HepG2 (cell line): ENCODE results near the gene AXIN2. TPM values are rescaled to one million over a fixed set of nuclear protein-coding genes. Genes with fewer than 3 reads are reported as not detected.
A peak's percentile ranks its signal among the peaks of the same experiment; 100 is the strongest.

Source experiments
- ATAC-seq: fragments of 200-7000 bp; cut with Tn5 transposase; 3 replicates; pipeline ENCODE4 v1.9.1; 2020; ENCODE audit warnings: mild to moderate bottlenecking, moderate library complexity
- BruUV-seq: library from RNA; stranded (reverse); fragments of 400-500 nt; replicated peaks from 2 replicates; lab custom pipeline; 2021; lab: Mats Ljungman, UMichigan
- CTCF ChIA-PET: fragments of 300-600 bp; formaldehyde crosslinking; extraction: SDS; loops from one replicate; lab custom pipeline; 2021; ENCODE audit warnings: low total read pairs, inconsistent platforms, low intra/inter-chr PET ratio; lab: Yijun Ruan, JAX
- POLR2A ChIA-PET: fragments of 350-600 bp; sonication (Branson Sonifier 250); formaldehyde crosslinking; loops from one replicate; lab custom pipeline; 2020; ENCODE audit warnings: antibody characterized with exemption, inconsistent platforms; lab: Yijun Ruan, JAX
- DNase-seq: peaks from one replicate; pipeline ENCODE4 v3.0.0-alpha.2; 2015; ENCODE audit warnings: low spot score
- FAIRE-seq: peaks from 3 replicates; lab custom pipeline; 2011; peaks lifted over from hg19 to GRCh38; lab: Jason Lieb, UNC
- H2AFZ ChIP-seq: one replicate; pipeline ENCODE4 v1.6.1; 2011; ENCODE audit warnings: low read length, inconsistent platforms
- H3K27ac ChIP-seq: fragments of 300-600 bp; 3 replicates; pipeline ENCODE4 v1.8.0; 2011; ENCODE audit warnings: mixed run types, mild to moderate bottlenecking, mixed read lengths, low read length, inconsistent platforms; ENCODE audit not compliant: insufficient read depth; ENCODE audit errors: extremely low read length
- H3K27me3 ChIP-seq, 2 experiments: fragments of 200-600 bp in 1 of 2; 2 replicates in 1 of 2; 3 replicates in 1 of 2; pipeline versions ENCODE4 v1.6.0 to v1.8.0; 2011; ENCODE audit warnings: low read length in 2 of 2, mild to moderate bottlenecking in 2 of 2, moderate library complexity in 2 of 2, inconsistent platforms in 1 of 2; ENCODE audit not compliant: insufficient read depth in 2 of 2, control insufficient read depth in 1 of 2
- H3K36me3 ChIP-seq, 2 experiments: fragments of 200-600 bp in 1 of 2; replicated peaks in 1 of 2; 2 replicates in 1 of 2; 3 replicates in 1 of 2; pipeline versions ENCODE4 v1.5.1 to v1.8.0; 2011; ENCODE audit warnings: low read length in 2 of 2, inconsistent platforms in 1 of 2; ENCODE audit not compliant: insufficient read depth in 2 of 2, control insufficient read depth in 1 of 2
- H3K4me1 ChIP-seq: 2 replicates; pipeline ENCODE4 v1.5.1; 2012; ENCODE audit warnings: low read length, inconsistent platforms; ENCODE audit not compliant: insufficient read depth
- H3K4me2 ChIP-seq: 2 replicates; pipeline ENCODE4 v1.6.0; 2011; ENCODE audit warnings: low read depth, low read length, inconsistent platforms
- H3K4me3 ChIP-seq, 3 experiments: fragments of 200-600 bp in 1 of 3; sonication (generic), shearing (Covaris generic) in 1 of 3; replicated peaks in 1 of 3; 2 replicates each; pipeline ENCODE4 v1.5.1; 2011 to 2016; ENCODE audit warnings: low read length in 3 of 3, inconsistent platforms in 2 of 3, low read depth in 2 of 3, mild to moderate bottlenecking in 2 of 3, control low read depth in 1 of 3, mixed read lengths in 1 of 3; ENCODE audit not compliant: insufficient read depth in 1 of 3
- H3K79me2 ChIP-seq: one replicate; pipeline ENCODE4 v1.6.1; 2011; ENCODE audit warnings: low read length, inconsistent platforms; ENCODE audit not compliant: insufficient read depth
- H3K9ac ChIP-seq: 2 replicates; pipeline ENCODE4 v1.6.0; 2011; ENCODE audit warnings: mild to moderate bottlenecking, low read depth, low read length, inconsistent platforms; ENCODE audit not compliant: insufficient read depth
- H3K9me3 ChIP-seq: 2 replicates; pipeline ENCODE4 v1.5.1; 2012; ENCODE audit warnings: mild to moderate bottlenecking, low read length
- H4K20me1 ChIP-seq: 2 replicates; pipeline ENCODE4 v1.6.0; 2011; ENCODE audit warnings: inconsistent platforms, mild to moderate bottlenecking, low read length, moderate library complexity; ENCODE audit not compliant: insufficient read depth
- NFYB ChIP-seq: sonication (generic); formaldehyde crosslinking; IDR thresholded peaks from 2 replicates; pipeline ENCODE4 v1.4.0; 2020; ENCODE audit warnings: missing genetic modification reagents
- NFYC ChIP-seq: IDR thresholded peaks from 2 replicates; pipeline ENCODE4 v1.6.1; 2016; ENCODE audit warnings: missing genetic modification reagents, missing compliant biosample characterization
- THAP11 ChIP-seq: IDR thresholded peaks from 2 replicates; pipeline ENCODE4 v1.6.1; 2016; ENCODE audit warnings: missing biosample characterization, missing genetic modification reagents
- USF2 ChIP-seq, 2 experiments: sonication (generic) in 1 of 2; formaldehyde crosslinking in 1 of 2; IDR thresholded peaks; 2 replicates each; pipeline versions ENCODE4 v1.5.1 to v1.6.1; 2011 to 2020; ENCODE audit warnings: borderline replicate concordance in 1 of 2, low read depth in 1 of 2, low read length in 1 of 2, mild to moderate bottlenecking in 1 of 2, missing genetic modification reagents in 1 of 2, moderate library complexity in 1 of 2
- WGBS: methylation state at CpG from one replicate; pipeline ENCODE4 v1.1.6; 2017; ENCODE audit warnings: low lambda C conversion rate; 5-methylcytosine and 5-hydroxymethylcytosine counted together
- in situ Hi-C: cut with HindIII; loops from 2 replicates; pipeline ENCODE4 v1.10.0; 2017; ENCODE audit warnings: low pct_unique_long_range_greater_than_20kb; ENCODE audit not compliant: extremely low pct_ligation_motif_present
- intact Hi-C: fragments of 100-400 bp; cut with micrococcal nuclease; formaldehyde crosslinking; loops from one replicate; pipeline ENCODE4 v1.10.0; 2022; ENCODE audit not compliant: unreplicated experiment
- polyA plus RNA-seq, 8 experiments: library from polyadenylated mRNA; depleted of rRNA in 3 of 8; stranded (reverse) in 7 of 8; unstranded in 1 of 8; fragments of >200 nt; fragmentation: Illumina TruSeq in 4 of 8; extraction: Trizol in 4 of 8; gene quantifications; 2 replicates each; pipeline versions ENCODE4 v1.2.1 to v1.2.3, GENCODE V29; 2011 to 2016; ENCODE audit warnings: low read depth in 4 of 8, missing spikeins in 1 of 8, mixed read lengths in 1 of 8; ENCODE audit not compliant: insufficient read depth in 1 of 8
- total RNA-seq, 5 experiments: library from RNA; depleted of rRNA; stranded (reverse); fragments of >200 nt; fragmentation: Illumina TruSeq; extraction: Trizol; gene quantifications; 2 replicates each; pipeline ENCODE4 v1.2.3, GENCODE V29; 2016; ENCODE audit warnings: low read depth in 1 of 5

AXIN2 gene
- total and polyA plus RNA-seq, 2 of the 13 experiments (the other 11 are each of a cell fraction or from before 2014, with no cell fraction given) = 58.6 to 63.4 TPM

GRCh38 chr17:65595071-65595656 is 33.7 kb upstream of the AXIN2 start:
- BruUV-seq = no TSS peak
- Histone ChIP-seq H3K36me3 (no peaks in the 10 kb centered on the region), H3K9me3 (no peaks in the 10 kb centered on the region), H2AFZ (no peak overlapping the region), H3K27ac (no peak overlapping the region), H4K20me1 (no peaks in the 10 kb centered on the region), H3K27me3 (no peaks in the 10 kb centered on the region; a peak in 1 of 5 replicates), H3K4me2 (0 out of 2 replicates have a peak overlapping the region, but pooled peaks have one; percentile 8), H3K4me1 (peaks cover 33% of the 10 kb centered on the region), H3K4me3 (no peak overlapping the region), H3K9ac (no peak overlapping the region), H3K79me2 (no peaks in the 10 kb centered on the region)
- in situ Hi-C loops (no loop called here), intact Hi-C loops (no loop called here)
- POLR2A ChIA-PET = no interaction called here
- 68% methylated on average over 4 of the region's 4 CpGs for WGBS
- TF ChIP-seq NFYB (peak; percentile 68), NFYC (peak; percentile 70), USF2 (IDR thresholded peaks at IDR 0.05; ENCODE audit: low read depth, low read length) (peak; percentile 39; the same call in 1 of the 2 replicates), USF2 (CRISPR knock-in tag; IDR thresholded peaks at IDR 0.05; ENCODE audit: borderline replicate concordance) (no peak), THAP11 (no peak)
- FAIRE-seq (no peak), DNase-seq (no peak), ATAC-seq (no peak)
- CTCF ChIA-PET = no interaction called here
